ENCODE results near the gene KCNQ1. TPM values are rescaled to one million over a fixed set of nuclear protein-coding genes. Genes with fewer than 3 reads are reported as not detected.

The KCNQ1 gene
- polyA plus RNA-seq, 1 donor (not counting 4 experiments of a cell fraction or from before 2014, with no cell fraction given): not detected

- H3K4me2 ChIP-seq (ENCODE audit: control insufficient read depth, extremely low read depth, insufficient read depth, low read depth, low read length): no peak overlapping the region
- no peak overlapping the region for H2AFZ ChIP-seq (ENCODE audit: control insufficient read depth, low read length)
- H3K79me2 ChIP-seq (ENCODE audit: control insufficient read depth, insufficient read depth, low read length): no peaks in the 10 kb centered on the region
- no peak for FAIRE-seq
- no peaks in the 10 kb centered on the region for H4K20me1 ChIP-seq (ENCODE audit: control insufficient read depth, extremely low read depth, insufficient read depth, low read length)
- DNase-seq (ENCODE audit: low read depth, low spot score): no peak
- peaks cover 13% of the 10 kb centered on the region for H3K27me3 ChIP-seq (ENCODE audit: control insufficient read depth, extremely low read depth, insufficient read depth, low read length)
- H3K9me3 ChIP-seq (ENCODE audit: control insufficient read depth, low read depth, low read length): peaks cover 2% of the 10 kb centered on the region
- dilution Hi-C loops (cut with MboI; ENCODE audit: extremely low pct_ligation_motif_present, low sequenced_read_pairs): no loop called here
- no peak overlapping the region for H3K27ac ChIP-seq (ENCODE audit: control insufficient read depth, insufficient read depth, low read length)
- no peak overlapping the region for H3K4me3 ChIP-seq (ENCODE audit: control insufficient read depth in 2 of 3, extremely low read depth in 1 of 3, insufficient read depth in 2 of 3, low read depth in 1 of 3, low read length in 3 of 3)
- H3K4me1 ChIP-seq (ENCODE audit: control insufficient read depth, extremely low read depth, insufficient read depth, low read length): peaks cover 1% of the 10 kb centered on the region
- H3K9me1 ChIP-seq (ENCODE audit: control insufficient read depth, extremely low read depth, insufficient read depth, low read length): no peaks in the 10 kb centered on the region
- H3K9ac ChIP-seq (ENCODE audit: control insufficient read depth, extremely low read depth, insufficient read depth, low read length): no peak overlapping the region
- TF ChIP-seq CTCF (optimal IDR thresholded peaks at IDR 0.05 in 1 of 3, IDR thresholded peaks at IDR 0.05 in 1 of 3, conservative IDR thresholded peaks at IDR 0.05 in 1 of 3; ENCODE audit: extremely low read depth in 1 of 3, insufficient read depth in 2 of 3, low read length in 3 of 3): no peak
- TF ChIP-seq EZH2 (IDR thresholded peaks at IDR 0.05; ENCODE audit: low read length): no peak
- H3K36me3 ChIP-seq (ENCODE audit: control insufficient read depth in 2 of 2, extremely low read depth in 1 of 2, insufficient read depth in 2 of 2, low read length in 2 of 2): no peaks in the 10 kb centered on the region
Observed at GRCh38 chr11:2830886-2831285, 386.1 kb downstream of the KCNQ1 start.

GRCh38 chr11:2831781-2832532 lies 387.1 kb downstream of the KCNQ1 start:
- Histone ChIP-seq H3K27ac (ENCODE audit: control insufficient read depth, insufficient read depth, low read length) (no peak overlapping the region), H3K9ac (ENCODE audit: control insufficient read depth, extremely low read depth, insufficient read depth, low read length) (no peak overlapping the region), H3K4me2 (ENCODE audit: control insufficient read depth, extremely low read depth, insufficient read depth, low read depth, low read length) (no peak overlapping the region), H3K4me1 (ENCODE audit: control insufficient read depth, extremely low read depth, insufficient read depth, low read length) (no peaks in the 10 kb centered on the region), H3K27me3 (ENCODE audit: control insufficient read depth, extremely low read depth, insufficient read depth, low read length) (peaks cover 23% of the 10 kb centered on the region), H3K79me2 (ENCODE audit: control insufficient read depth, insufficient read depth, low read length) (no peaks in the 10 kb centered on the region), H4K20me1 (ENCODE audit: control insufficient read depth, extremely low read depth, insufficient read depth, low read length) (no peaks in the 10 kb centered on the region), H3K9me3 (ENCODE audit: control insufficient read depth, low read depth, low read length) (peaks cover 2% of the 10 kb centered on the region), H3K36me3 (ENCODE audit: control insufficient read depth in 2 of 2, extremely low read depth in 1 of 2, insufficient read depth in 2 of 2, low read length in 2 of 2) (no peaks in the 10 kb centered on the region), H3K4me3 (ENCODE audit: control insufficient read depth in 2 of 3, extremely low read depth in 1 of 3, insufficient read depth in 2 of 3, low read depth in 1 of 3, low read length in 3 of 3) (no peak overlapping the region), H2AFZ (ENCODE audit: control insufficient read depth, low read length) (no peak overlapping the region), H3K9me1 (ENCODE audit: control insufficient read depth, extremely low read depth, insufficient read depth, low read length) (no peaks in the 10 kb centered on the region)
- TF ChIP-seq CTCF (optimal IDR thresholded peaks at IDR 0.05 in 1 of 3, IDR thresholded peaks at IDR 0.05 in 1 of 3, conservative IDR thresholded peaks at IDR 0.05 in 1 of 3; ENCODE audit: extremely low read depth in 1 of 3, insufficient read depth in 2 of 3, low read length in 3 of 3) (no peak), EZH2 (IDR thresholded peaks at IDR 0.05; ENCODE audit: low read length) (no peak)
- dilution Hi-C loops (cut with MboI; ENCODE audit: extremely low pct_ligation_motif_present, low sequenced_read_pairs): no loop called here
- FAIRE-seq (no peak), DNase-seq (ENCODE audit: low read depth, low spot score) (no peak)

Data from keratinocyte (primary cell).